WTC11 (cell line): ENCODE results near the gene FMNL2. TPM values are rescaled to one million over a fixed set of nuclear protein-coding genes. Genes with fewer than 3 reads are reported as not detected.

ENCODE experiments used
- ATAC-seq: fragments of 200-7000 bp; cut with Tn5 transposase; 2 replicates; pipeline ENCODE4 v1.10.0; 2021; ENCODE audit warnings: mild to moderate bottlenecking, moderate library complexity
- CTCF ChIA-PET: fragments of 300-600 bp; sonication (Branson Sonifier 250); formaldehyde crosslinking; loops from one replicate; lab custom pipeline; 2021; ENCODE audit warnings: antibody characterized with exemption; lab: Charles Lee
- POLR2A ChIA-PET: fragments of 350-600 bp; sonication (Branson Sonifier 250); formaldehyde crosslinking; loops from one replicate; lab custom pipeline; 2021; ENCODE audit warnings: antibody characterized with exemption; lab: Charles Lee
- DNase-seq: peaks from one replicate; pipeline ENCODE4 v3.0.0; 2021; ENCODE audit warnings: low spot score
- H3K27ac Mint-ChIP-seq: 2 replicates; pipeline ENCODE4 v1.8.0; 2021; ENCODE audit warnings: mixed read lengths
- H3K27me3 Mint-ChIP-seq: 2 replicates; pipeline ENCODE4 v1.8.0; 2021; ENCODE audit warnings: low read depth, mild to moderate bottlenecking, moderate library complexity, mixed read lengths
- H3K36me3 Mint-ChIP-seq: 2 replicates; pipeline ENCODE4 v1.8.0; 2021; ENCODE audit warnings: mixed read lengths
- H3K4me1 Mint-ChIP-seq: 2 replicates; pipeline ENCODE4 v1.8.0; 2022; ENCODE audit warnings: mixed read lengths
- H3K4me3 Mint-ChIP-seq: 2 replicates; pipeline ENCODE4 v1.8.0; 2021; ENCODE audit warnings: mild to moderate bottlenecking, moderate library complexity, mixed read lengths
- H3K9me3 Mint-ChIP-seq: 2 replicates; pipeline ENCODE4 v1.8.0; 2021; ENCODE audit warnings: mixed read lengths
- ARID4B ChIP-seq: sonication (generic); formaldehyde crosslinking; IDR thresholded peaks from 2 replicates; pipeline ENCODE4 v1.8.0; 2023; ENCODE audit warnings: missing genetic modification reagents, mild to moderate bottlenecking, borderline replicate concordance
- CBFB ChIP-seq: sonication (generic); formaldehyde crosslinking; IDR thresholded peaks from 2 replicates; pipeline ENCODE4 v1.8.1; 2022; ENCODE audit warnings: mild to moderate bottlenecking, low read depth, missing genetic modification reagents
- EMX1 ChIP-seq: fragments of 250-450 bp; sonication (Bioruptor Pico); IDR thresholded peaks from 2 replicates; pipeline ENCODE4 v1.8.0; 2021; ENCODE audit warnings: mild to moderate bottlenecking
- GTF2I ChIP-seq: fragments of 250-450 bp; sonication (Bioruptor Pico); conservative IDR thresholded peaks from 2 replicates; pipeline ENCODE4 v1.4.0; 2021; ENCODE audit warnings: mild to moderate bottlenecking
- NFATC4 ChIP-seq: fragments of 250-450 bp; sonication (Bioruptor Pico); IDR thresholded peaks from 2 replicates; pipeline ENCODE4 v1.9.0; 2021; ENCODE audit warnings: mild to moderate bottlenecking
- RORB ChIP-seq: fragments of 250-450 bp; sonication (Bioruptor Pico); IDR thresholded peaks from 2 replicates; pipeline ENCODE4 v1.9.0; 2021; ENCODE audit warnings: mild to moderate bottlenecking
- ZMAT4 ChIP-seq: fragments of 250-450 bp; sonication (Bioruptor Pico); IDR thresholded peaks from 2 replicates; pipeline ENCODE4 v1.9.0; 2021; ENCODE audit warnings: mild to moderate bottlenecking
- ZNF232 ChIP-seq: sonication (generic); formaldehyde crosslinking; IDR thresholded peaks from 2 replicates; pipeline ENCODE4 v1.8.0; 2022; ENCODE audit warnings: mild to moderate bottlenecking, missing genetic modification reagents
- ZNF281 ChIP-seq: sonication (generic); formaldehyde crosslinking; IDR thresholded peaks from 2 replicates; pipeline ENCODE4 v1.8.0; 2023; ENCODE audit warnings: mild to moderate bottlenecking, missing genetic modification reagents
- ZNF317 ChIP-seq: sonication (generic); formaldehyde crosslinking; IDR thresholded peaks from 2 replicates; pipeline ENCODE4 v1.8.1; 2023; ENCODE audit warnings: low read depth, mild to moderate bottlenecking, moderate library complexity, missing genetic modification reagents, borderline replicate concordance
- ZNF671 ChIP-seq: fragments of 250-450 bp; sonication (Bioruptor Pico); IDR thresholded peaks from 2 replicates; pipeline ENCODE4 v1.8.0; 2021; ENCODE audit warnings: mild to moderate bottlenecking
- total RNA-seq: library from RNA; stranded (reverse); gene quantifications from 3 replicates; pipeline ENCODE4 v1.2.3, GENCODE V29; 2021
- TF ChIP-seq, protein P1 (sequence below): sonication (generic); formaldehyde crosslinking; IDR thresholded peaks from 2 replicates; pipeline ENCODE4 v1.8.1; 2022; ENCODE audit warnings: low read depth, mild to moderate bottlenecking, moderate library complexity, missing genetic modification reagents, borderline replicate concordance
- TF ChIP-seq, protein P2 (sequence below): sonication (generic); formaldehyde crosslinking; IDR thresholded peaks from 2 replicates; pipeline ENCODE4 v1.8.1; 2023; ENCODE audit warnings: mild to moderate bottlenecking, missing genetic modification reagents, borderline replicate concordance
- TF ChIP-seq, protein P3 (sequence below): fragments of 200-600 bp; IDR thresholded peaks from 2 replicates; pipeline ENCODE4 v1.8.0; 2022; ENCODE audit warnings: antibody characterized with exemption

The FMNL2 gene
- total RNA-seq, 1 experiment from 2014 or later, result 43.0 TPM

DNA sequence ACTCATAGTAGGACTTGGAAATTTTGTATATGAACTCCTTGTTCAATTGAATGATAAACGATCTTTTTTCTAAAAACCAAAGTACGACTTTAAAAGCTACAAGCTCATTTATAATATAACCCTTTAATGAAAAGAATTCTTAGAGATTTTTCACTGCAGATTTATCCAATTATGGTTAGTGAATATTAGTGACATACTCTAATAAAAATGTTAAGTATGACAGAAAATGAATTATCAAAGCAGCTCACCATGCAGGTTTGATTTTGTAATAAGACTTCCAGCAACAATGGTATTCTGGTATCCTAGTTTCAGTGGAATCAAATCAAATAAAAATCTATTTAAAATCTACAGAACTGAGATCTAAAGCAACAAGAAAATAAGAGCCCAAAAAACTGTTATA, 343.8 kb downstream of the FMNL2 start (continued):
- TF ChIP-seq, protein P1, sequence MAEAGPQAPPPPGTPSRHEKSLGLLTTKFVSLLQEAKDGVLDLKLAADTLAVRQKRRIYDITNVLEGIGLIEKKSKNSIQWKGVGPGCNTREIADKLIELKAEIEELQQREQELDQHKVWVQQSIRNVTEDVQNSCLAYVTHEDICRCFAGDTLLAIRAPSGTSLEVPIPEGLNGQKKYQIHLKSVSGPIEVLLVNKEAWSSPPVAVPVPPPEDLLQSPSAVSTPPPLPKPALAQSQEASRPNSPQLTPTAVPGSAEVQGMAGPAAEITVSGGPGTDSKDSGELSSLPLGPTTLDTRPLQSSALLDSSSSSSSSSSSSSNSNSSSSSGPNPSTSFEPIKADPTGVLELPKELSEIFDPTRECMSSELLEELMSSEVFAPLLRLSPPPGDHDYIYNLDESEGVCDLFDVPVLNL (CRISPR knock-in tag), result no peak
- TF ChIP-seq NFATC4, result no peak

- no peak overlapping the region for H3K27ac Mint-ChIP-seq
- DNase-seq, result no peak
- H3K27me3 Mint-ChIP-seq, result no peaks in the 10 kb centered on the region
- H3K4me3 Mint-ChIP-seq, result no peak overlapping the region
- peaks cover 25% of the 10 kb centered on the region for H3K9me3 Mint-ChIP-seq
- POLR2A ChIA-PET, result no interaction called here
- H3K4me1 Mint-ChIP-seq, result no peaks in the 10 kb centered on the region
- H3K36me3 Mint-ChIP-seq, result peaks cover 78% of the 10 kb centered on the region
- TF ChIP-seq CBFB (CRISPR knock-in tag) (no peak), GTF2I (CRISPR knock-in tag) (no peak), ARID4B (CRISPR knock-in tag) (no peak), ZNF281 (CRISPR knock-in tag) (no peak), ZNF671 (CRISPR knock-in tag) (no peak), EMX1 (CRISPR knock-in tag) (no peak), ZMAT4 (no peak), ZNF232 (CRISPR knock-in tag) (no peak), ZNF317 (CRISPR knock-in tag) (no peak), RORB (CRISPR knock-in tag) (no peak)
- TF ChIP-seq, protein P2, sequence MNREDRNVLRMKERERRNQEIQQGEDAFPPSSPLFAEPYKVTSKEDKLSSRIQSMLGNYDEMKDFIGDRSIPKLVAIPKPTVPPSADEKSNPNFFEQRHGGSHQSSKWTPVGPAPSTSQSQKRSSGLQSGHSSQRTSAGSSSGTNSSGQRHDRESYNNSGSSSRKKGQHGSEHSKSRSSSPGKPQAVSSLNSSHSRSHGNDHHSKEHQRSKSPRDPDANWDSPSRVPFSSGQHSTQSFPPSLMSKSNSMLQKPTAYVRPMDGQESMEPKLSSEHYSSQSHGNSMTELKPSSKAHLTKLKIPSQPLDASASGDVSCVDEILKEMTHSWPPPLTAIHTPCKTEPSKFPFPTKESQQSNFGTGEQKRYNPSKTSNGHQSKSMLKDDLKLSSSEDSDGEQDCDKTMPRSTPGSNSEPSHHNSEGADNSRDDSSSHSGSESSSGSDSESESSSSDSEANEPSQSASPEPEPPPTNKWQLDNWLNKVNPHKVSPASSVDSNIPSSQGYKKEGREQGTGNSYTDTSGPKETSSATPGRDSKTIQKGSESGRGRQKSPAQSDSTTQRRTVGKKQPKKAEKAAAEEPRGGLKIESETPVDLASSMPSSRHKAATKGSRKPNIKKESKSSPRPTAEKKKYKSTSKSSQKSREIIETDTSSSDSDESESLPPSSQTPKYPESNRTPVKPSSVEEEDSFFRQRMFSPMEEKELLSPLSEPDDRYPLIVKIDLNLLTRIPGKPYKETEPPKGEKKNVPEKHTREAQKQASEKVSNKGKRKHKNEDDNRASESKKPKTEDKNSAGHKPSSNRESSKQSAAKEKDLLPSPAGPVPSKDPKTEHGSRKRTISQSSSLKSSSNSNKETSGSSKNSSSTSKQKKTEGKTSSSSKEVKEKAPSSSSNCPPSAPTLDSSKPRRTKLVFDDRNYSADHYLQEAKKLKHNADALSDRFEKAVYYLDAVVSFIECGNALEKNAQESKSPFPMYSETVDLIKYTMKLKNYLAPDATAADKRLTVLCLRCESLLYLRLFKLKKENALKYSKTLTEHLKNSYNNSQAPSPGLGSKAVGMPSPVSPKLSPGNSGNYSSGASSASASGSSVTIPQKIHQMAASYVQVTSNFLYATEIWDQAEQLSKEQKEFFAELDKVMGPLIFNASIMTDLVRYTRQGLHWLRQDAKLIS (CRISPR knock-in tag), result no peak
- TF ChIP-seq, protein P3, sequence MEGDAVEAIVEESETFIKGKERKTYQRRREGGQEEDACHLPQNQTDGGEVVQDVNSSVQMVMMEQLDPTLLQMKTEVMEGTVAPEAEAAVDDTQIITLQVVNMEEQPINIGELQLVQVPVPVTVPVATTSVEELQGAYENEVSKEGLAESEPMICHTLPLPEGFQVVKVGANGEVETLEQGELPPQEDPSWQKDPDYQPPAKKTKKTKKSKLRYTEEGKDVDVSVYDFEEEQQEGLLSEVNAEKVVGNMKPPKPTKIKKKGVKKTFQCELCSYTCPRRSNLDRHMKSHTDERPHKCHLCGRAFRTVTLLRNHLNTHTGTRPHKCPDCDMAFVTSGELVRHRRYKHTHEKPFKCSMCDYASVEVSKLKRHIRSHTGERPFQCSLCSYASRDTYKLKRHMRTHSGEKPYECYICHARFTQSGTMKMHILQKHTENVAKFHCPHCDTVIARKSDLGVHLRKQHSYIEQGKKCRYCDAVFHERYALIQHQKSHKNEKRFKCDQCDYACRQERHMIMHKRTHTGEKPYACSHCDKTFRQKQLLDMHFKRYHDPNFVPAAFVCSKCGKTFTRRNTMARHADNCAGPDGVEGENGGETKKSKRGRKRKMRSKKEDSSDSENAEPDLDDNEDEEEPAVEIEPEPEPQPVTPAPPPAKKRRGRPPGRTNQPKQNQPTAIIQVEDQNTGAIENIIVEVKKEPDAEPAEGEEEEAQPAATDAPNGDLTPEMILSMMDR, result no peak
- TF ChIP-seq, protein P1 (CRISPR knock-in tag), result no peak
- peak; percentile 46 for ATAC-seq
- CTCF ChIA-PET, result no interaction called here
These were observed 347.7 kb downstream of the FMNL2 start for GRCh38 chr2:152682663-152683062.
